ENCODE results near the gene TBL2.
A peak's percentile ranks its signal among the peaks of the same experiment; 100 is the strongest.
"Not testable (repeated sequence)": the region's sequence is repeated elsewhere in the genome, so short reads cannot be mapped to it uniquely, and the experiment has no call there.

The TBL2 gene

GRCh38 chr7:73569042-73569608 is 9.3 kb downstream of the TBL2 start:
- no peak for DNase-seq

- no peak for DNase-seq
Measured at GRCh38 chr7:73567846-73568685, 10.3 kb downstream of the TBL2 start.

- no peak for DNase-seq
Measured at GRCh38 chr7:73567140-73567539, 11.2 kb downstream of the TBL2 start.

DNA sequence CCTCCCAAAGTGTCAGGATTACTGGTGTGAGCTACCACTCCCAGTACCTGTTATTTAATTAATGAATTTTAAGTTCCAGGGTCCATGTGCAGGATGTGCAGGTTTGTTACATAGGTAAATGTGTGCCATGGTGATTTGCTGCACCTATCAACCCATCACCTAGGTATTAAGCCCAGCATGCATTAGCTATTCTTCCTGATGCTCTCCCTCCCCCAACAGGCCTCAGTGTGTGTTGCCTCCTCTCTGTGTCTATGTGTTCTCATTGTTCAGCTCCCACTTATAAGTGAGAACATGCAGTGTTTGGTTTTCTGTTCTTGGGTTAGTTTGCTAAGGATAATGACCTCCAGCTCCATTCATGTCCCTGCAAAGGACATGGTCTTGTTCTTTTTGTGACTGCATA is 11.9 kb downstream of the TBL2 start:
- DNase-seq = not testable (repeated sequence)

DNA sequence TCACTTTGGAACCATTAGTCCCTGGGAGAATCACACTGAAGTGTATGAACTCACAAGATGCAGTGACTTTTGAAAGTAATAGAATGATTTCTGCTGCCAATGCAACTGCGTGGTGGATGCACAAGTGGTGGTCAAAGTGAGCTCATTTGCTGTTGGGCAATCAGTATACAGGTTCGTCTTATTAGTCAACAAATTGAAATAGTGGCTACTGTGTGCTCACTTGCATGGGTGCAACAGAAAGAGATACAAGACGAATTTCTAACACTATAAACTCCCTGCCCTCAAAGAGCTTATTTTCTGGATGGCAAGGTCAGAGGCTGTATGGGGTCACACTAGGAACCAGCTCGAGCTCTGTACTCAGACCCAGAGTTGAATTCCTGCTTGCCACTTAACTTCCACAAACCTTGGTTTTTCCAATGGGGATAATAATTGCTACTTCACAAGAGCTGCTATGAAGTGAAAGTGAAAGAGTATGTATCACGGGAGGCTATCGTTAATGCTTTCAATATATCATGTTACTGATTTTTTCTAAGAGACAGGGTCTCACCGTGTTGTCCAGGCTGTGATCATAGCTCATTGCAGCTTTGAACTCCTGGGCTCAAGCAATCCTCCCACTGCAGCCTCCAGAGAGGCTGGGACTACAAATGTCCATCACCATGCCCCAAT is 12.6 kb downstream of the TBL2 start:
- DNase-seq = no peak

GRCh38 chr7:73560109-73560835 is 18.1 kb downstream of the TBL2 start:
- DNase-seq = no peak

DNA sequence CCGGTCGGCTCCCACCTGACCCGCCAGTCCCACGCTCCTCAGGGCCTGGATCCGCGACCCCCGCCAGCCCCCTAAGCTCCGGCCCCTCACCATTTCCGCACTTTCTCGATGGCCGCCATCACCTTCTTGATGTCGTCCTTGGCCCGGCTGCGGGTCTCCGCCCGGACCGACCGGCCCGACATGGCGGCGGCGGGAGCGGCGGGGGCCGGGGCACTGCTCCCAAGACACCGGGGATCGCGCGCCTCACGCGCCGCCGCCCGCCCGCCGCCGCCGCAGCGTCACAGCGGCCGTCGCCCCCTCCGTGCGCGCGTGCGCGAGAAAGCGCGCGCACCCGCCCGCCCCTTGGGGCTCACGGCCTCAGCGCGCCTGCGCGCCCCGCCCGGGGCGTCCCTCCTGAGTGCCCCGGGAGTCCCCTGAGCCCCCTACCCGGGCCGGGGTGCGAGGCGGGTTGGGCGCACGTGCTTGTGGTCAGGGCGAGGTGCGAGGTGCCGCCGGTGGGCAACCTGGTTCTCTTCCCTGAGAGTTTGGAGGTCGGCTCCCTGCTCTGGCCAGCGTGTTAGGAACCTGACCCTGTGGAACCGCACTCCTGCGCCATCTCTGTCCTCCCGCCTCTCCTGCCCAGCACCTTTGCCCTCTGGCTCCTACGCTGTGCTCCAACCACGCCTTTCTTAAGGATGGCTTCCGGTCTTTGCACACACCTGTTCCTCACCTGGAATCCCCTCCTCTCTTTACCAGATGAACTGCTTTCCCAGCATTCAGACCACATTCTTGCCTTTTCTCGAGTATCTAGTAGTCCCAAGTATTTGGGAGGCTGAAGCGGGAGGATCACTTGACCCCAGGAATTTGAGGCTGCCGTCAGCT is 20.8 kb downstream of the TBL2 start, which contains the start of gene BCL7B:
Gene BCL7B, minus strand, starts transcription at position 294 of the 861 bp plus-strand sequence. Its CDS starts 112 bp downstream, at position 182.
- DNase-seq = peak; percentile 42

DNA sequence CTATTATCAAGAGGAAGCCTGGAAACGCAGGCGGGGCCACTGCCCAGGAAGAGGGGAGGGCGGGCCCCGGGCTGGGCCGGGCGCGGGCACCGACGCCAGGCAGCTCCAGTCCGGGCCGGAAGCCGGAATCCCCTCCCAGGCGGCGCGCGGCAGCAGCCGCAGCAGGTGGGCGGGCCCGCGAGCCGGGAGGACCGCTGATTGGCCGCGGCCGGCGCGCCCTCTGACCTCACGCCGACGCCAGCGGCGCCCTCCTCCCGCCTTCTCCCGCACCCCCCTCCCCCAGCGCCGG is 21.3 kb downstream of the TBL2 start:
- peak; percentile 88 for DNase-seq

GRCh38 chr7:73556208-73557107 is 21.9 kb downstream of the TBL2 start:
- no peak for DNase-seq

- no peak for DNase-seq
Measured at GRCh38 chr7:73555411-73555982, 22.9 kb downstream of the TBL2 start.

- DNase-seq = not testable (repeated sequence)
Measured at GRCh38 chr7:73550093-73550492, 28.3 kb downstream of the TBL2 start.

DNA sequence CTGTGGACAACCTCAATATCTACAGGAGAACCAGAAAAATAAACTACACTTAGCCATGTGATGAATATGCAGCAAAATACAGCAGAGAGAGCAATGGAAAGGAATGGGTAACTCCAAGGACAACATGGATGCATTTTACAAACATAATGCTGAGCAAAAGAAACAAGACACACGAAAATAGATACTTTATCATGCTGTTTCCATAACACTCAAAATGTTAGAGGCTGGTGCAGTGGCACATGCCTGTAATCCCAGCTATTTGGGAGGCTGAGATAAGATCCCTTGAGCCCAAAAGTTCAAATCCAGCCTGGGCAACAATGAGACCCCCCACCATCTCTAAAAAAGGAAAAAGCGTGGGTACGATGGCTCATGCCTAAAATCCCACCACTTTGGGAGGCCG is 29.2 kb downstream of the TBL2 start:
- DNase-seq = no peak

DNA sequence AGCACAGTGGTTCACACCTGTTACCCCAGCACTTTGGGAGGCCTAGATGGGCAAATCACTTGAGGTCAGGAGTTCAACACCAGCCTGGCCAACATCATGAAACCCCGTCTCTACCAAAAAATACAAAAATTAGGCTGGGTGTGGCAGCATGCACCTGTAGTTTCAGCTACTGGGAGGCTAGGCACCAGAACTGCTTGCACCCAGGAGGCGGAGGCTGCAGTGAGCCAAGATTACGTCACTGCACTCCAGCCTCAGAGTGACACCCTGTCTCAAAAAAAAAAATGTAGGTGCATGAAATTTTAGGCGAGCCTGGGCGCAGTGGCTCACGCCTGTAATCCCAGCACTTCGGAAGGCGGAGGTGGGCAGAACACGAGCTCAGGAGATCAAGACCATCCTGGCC is 30.5 kb downstream of the TBL2 start:
- no peak for DNase-seq

GRCh38 chr7:73544678-73545077 is 33.7 kb downstream of the TBL2 start:
- DNase-seq = no peak

- no peak for DNase-seq
Measured at GRCh38 chr7:73541722-73542121, 36.7 kb downstream of the TBL2 start.

GRCh38 chr7:73539709-73540108 is 38.7 kb downstream of the TBL2 start:
- no peak for DNase-seq

DNA sequence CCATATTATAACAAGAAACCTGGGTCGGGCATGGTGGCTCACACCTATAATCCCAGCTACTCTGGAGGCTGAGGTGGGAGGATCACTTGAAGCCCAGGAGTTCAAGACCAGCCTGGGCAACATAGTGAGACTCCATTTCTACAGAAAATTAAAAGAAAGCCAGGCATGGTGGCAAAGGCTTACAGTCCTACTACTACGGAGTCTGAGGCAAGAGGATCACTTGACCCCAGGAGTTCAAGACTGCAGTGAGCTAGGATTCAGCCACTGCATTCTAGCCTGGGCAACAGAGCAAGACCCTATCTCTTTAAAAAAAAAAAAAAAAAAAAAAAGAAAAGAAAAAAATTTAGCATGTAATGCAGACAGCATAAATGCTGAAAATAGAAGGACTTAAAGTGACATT is 39.9 kb downstream of the TBL2 start:
- not testable (repeated sequence) for DNase-seq

DNA sequence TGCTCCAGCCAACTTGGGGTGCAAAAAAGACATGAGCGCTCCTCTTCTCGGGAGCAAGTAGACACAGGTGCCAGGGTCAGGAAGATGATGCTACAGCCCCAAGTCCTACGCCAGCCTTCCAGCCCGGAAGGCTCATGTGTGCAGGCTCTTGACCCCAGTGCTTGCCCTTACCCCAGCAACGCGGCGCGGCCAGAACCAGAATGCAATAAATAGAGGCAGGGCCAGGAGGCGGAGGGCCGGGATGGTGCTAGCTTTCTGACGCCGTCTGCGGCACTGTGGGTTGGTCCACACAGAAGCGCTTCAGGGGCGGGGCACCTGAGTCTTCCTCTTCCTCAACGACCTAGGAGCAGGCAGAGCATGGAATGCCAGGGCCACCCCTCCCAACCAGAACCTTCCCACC is 41.3 kb downstream of the TBL2 start:
- no peak for DNase-seq

- DNase-seq = no peak
Measured at GRCh38 chr7:73536479-73536878, 41.9 kb downstream of the TBL2 start.

DNA sequence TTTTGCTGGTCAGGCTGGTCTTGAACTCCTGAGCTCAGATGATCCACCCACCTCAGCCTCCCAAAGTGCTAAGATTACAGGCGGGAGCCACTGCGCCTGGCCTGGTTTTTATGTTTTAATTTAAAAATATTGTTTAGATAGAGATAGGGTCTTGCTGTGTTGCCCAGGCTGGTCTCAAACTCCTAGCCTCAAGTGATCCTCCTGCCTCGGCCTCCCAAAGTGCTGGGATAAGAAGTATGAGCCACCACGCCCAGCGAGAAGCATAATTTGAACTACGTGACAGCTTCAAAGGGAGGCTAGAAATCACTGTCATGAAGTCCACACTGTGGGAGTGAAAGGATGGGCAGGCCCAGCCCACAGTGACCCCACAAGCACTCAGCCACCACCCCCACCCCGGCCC is 42.5 kb downstream of the TBL2 start:
- not testable (repeated sequence) for DNase-seq

DNA sequence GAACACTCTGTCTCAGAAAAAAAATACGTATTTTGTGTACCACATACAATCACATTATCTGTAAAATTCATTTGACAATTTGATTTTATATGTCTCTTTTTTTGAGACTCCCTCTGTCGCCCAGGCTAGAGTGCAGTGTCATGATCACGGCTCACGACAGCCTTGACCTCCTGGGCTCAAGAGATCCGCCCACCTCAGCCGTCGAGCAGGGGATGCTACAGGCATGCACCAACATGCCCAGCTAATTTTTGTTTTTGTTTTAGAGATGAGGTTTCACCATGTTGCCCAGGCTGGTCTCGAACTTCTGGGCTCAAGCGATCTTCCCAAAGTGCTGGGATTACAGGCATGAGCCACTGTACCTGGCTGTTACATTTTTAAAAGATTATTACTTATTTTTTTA is 44.6 kb downstream of the TBL2 start:
- DNase-seq = no peak
